SH-SY5Y (cell line): ENCODE measurements around the gene UCP2.

ENCODE experiments used
- GATA2 ChIP-seq: IDR thresholded peaks from 2 replicates; pipeline ENCODE4 v1.6.1; 2011; ENCODE audit warnings: mild to moderate bottlenecking, low read depth, low read length
- GATA3 ChIP-seq: IDR thresholded peaks from 2 replicates; pipeline ENCODE4 v1.6.1; 2011; ENCODE audit warnings: low read depth, mild to moderate bottlenecking, low read length, moderate library complexity

DNA sequence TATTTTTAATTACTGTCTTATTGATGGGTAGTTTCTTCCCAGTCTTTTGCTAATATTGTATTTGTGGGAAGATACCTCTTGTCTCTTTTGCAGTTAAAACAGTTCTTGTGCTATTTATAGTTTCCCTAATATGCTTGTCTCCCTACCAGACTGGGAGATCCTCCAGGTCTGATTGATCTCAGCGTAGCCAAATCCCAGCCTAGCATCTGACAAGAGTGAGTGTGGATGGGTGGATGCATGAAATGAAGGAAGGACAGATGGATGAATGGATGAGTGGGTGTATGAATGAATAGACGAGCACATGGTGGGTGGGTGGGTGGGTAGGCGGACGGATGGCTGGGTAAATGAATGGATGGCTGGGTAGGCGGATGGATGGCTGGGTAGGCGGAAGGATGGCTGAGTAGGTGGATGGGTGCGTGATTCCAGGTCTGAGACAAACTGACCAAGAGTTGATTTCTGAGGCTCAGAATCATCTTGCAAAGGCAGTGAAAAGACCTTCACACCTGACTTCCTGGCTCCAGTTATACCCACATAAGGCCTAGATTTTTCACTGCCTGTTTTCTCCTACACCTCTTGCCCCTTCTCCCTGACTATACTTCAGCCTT lies 20.4 kb downstream of the UCP2 start:
- TF ChIP-seq GATA3, result no peak
- TF ChIP-seq GATA2, result no peak
